Activated CD4-positive, alpha-beta T cell treated with anti-CD3 and anti-CD28 coated beads, Interleukin-2, amount 10 ng/mL, durations not matched to agents 24 days and 14 days (primary cell): Measurements from ENCODE around the gene ABLIM2. TPM values are rescaled to one million over a fixed set of nuclear protein-coding genes. Genes with fewer than 3 reads are reported as not detected.

Experiments used
- DNase-seq: peaks from one replicate; pipeline ENCODE4 v3.0.0; 2022
- H3K27ac Mint-ChIP-seq: one replicate; pipeline ENCODE4 v1.8.0; 2022; ENCODE audit warnings: mild to moderate bottlenecking, mixed read lengths
- H3K27me3 Mint-ChIP-seq: one replicate; pipeline ENCODE4 v1.8.0; 2022; ENCODE audit warnings: mixed read lengths
- H3K36me3 Mint-ChIP-seq: one replicate; pipeline ENCODE4 v1.8.0; 2022; ENCODE audit warnings: low read depth, mild to moderate bottlenecking, mixed read lengths
- H3K4me1 Mint-ChIP-seq: one replicate; pipeline ENCODE4 v1.8.0; 2021; ENCODE audit warnings: mixed read lengths
- H3K4me3 Mint-ChIP-seq: one replicate; pipeline ENCODE4 v1.8.0; 2022; ENCODE audit warnings: mild to moderate bottlenecking, moderate library complexity, mixed read lengths
- H3K9me3 Mint-ChIP-seq: one replicate; pipeline ENCODE4 v1.8.0; 2021; ENCODE audit warnings: mixed read lengths
- intact Hi-C: fragments of 100-400 bp; cut with micrococcal nuclease; formaldehyde crosslinking; loops from one replicate; pipeline ENCODE4 v1.15.1; 2023
- total RNA-seq: library from RNA; stranded (reverse); gene quantifications from 2 replicates; pipeline ENCODE4 v1.2.3, GENCODE V29; 2022

ABLIM2 gene
- total RNA-seq, 1 donor from 2014 or later, result 0.63 TPM

- Mint-ChIP-seq H3K27ac (no peak overlapping the region), H3K4me3 (no peak overlapping the region), H3K27me3 (peaks cover 5% of the 10 kb centered on the region), H3K36me3 (no peaks in the 10 kb centered on the region), H3K4me1 (no peaks in the 10 kb centered on the region), H3K9me3 (no peaks in the 10 kb centered on the region)
- intact Hi-C loops, result no loop called here
- DNase-seq, result no peak
Measured at GRCh38 chr4:8081621-8082516, 76.7 kb downstream of the ABLIM2 start.

GRCh38 chr4:8081171-8081570 lies 77.4 kb downstream of the ABLIM2 start:
- intact Hi-C loops, result no loop called here
- no peak overlapping the region for H3K4me3 Mint-ChIP-seq
- no peaks in the 10 kb centered on the region for H3K4me1 Mint-ChIP-seq
- peaks cover 5% of the 10 kb centered on the region for H3K27me3 Mint-ChIP-seq
- DNase-seq, result no peak
- no peaks in the 10 kb centered on the region for H3K9me3 Mint-ChIP-seq
- H3K27ac Mint-ChIP-seq, result no peak overlapping the region
- H3K36me3 Mint-ChIP-seq, result no peaks in the 10 kb centered on the region

DNA sequence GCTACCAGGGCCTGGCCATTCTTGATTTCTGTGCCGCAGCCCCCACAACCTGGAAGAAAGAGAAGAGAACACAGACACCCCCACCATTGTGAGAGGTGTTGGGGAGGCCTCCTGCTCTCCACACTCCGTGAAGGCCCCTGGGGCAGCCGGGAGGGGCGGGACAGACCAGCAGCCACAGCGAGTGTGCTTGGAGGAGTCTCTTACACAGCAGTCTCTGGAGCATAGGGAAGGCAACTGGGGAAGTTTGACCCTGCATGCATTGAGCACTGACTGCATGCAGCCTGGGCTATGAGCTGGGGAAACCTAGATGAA lies 77.9 kb downstream of the ABLIM2 start:
- H3K4me3 Mint-ChIP-seq, result no peak overlapping the region
- H3K9me3 Mint-ChIP-seq, result no peaks in the 10 kb centered on the region
- H3K4me1 Mint-ChIP-seq, result no peaks in the 10 kb centered on the region
- intact Hi-C loops, result no loop called here
- H3K36me3 Mint-ChIP-seq, result no peaks in the 10 kb centered on the region
- no peak for DNase-seq
- peaks cover 5% of the 10 kb centered on the region for H3K27me3 Mint-ChIP-seq
- no peak overlapping the region for H3K27ac Mint-ChIP-seq

- intact Hi-C loops, result no loop called here
Measured at GRCh38 chr4:8079916-8080753, 78.5 kb downstream of the ABLIM2 start.

GRCh38 chr4:8079031-8079885 lies 79.4 kb downstream of the ABLIM2 start:
- Mint-ChIP-seq H3K9me3 (no peaks in the 10 kb centered on the region), H3K27ac (no peak overlapping the region), H3K4me1 (no peaks in the 10 kb centered on the region), H3K36me3 (no peaks in the 10 kb centered on the region), H3K27me3 (peaks cover 5% of the 10 kb centered on the region), H3K4me3 (no peak overlapping the region)
- intact Hi-C loops, result no loop called here
- no peak for DNase-seq

More at GRCh38 chr4:8079916-8080753, 78.5 kb downstream of the ABLIM2 start:
- Mint-ChIP-seq H3K36me3 (no peaks in the 10 kb centered on the region), H3K9me3 (no peaks in the 10 kb centered on the region), H3K4me1 (no peaks in the 10 kb centered on the region), H3K27ac (no peak overlapping the region), H3K27me3 (peaks cover 5% of the 10 kb centered on the region), H3K4me3 (no peak overlapping the region)
- DNase-seq, result no peak

DNA sequence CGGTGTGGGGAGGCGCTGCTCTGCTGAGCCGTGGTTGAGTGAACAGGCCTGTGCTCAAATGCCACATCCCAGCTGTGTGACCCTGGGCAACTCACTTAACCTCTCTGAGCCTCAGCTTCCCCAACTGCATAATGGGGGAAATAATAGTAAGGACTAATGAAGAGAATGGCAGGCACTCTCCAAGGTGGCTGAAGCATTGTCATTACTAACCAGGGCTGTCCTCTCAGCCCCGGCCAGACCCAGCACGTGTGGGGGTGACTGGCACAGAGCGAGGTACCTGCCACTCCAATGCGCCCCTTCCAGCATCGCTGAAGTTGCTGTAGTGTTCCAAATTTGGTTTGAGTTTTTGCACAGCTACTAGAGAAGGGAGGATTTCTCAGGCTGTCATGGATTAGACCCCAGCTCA lies 80.0 kb downstream of the ABLIM2 start:
- H3K4me1 Mint-ChIP-seq, result no peaks in the 10 kb centered on the region
- peaks cover 5% of the 10 kb centered on the region for H3K27me3 Mint-ChIP-seq
- DNase-seq, result no peak
- H3K27ac Mint-ChIP-seq, result no peak overlapping the region
- H3K4me3 Mint-ChIP-seq, result no peak overlapping the region
- no peaks in the 10 kb centered on the region for H3K36me3 Mint-ChIP-seq
- H3K9me3 Mint-ChIP-seq, result no peaks in the 10 kb centered on the region
- intact Hi-C loops, result no loop called here

GRCh38 chr4:8078109-8078494 lies 80.5 kb downstream of the ABLIM2 start:
- no peaks in the 10 kb centered on the region for H3K4me1 Mint-ChIP-seq
- DNase-seq, result no peak
- H3K27me3 Mint-ChIP-seq, result peaks cover 5% of the 10 kb centered on the region
- H3K4me3 Mint-ChIP-seq, result no peak overlapping the region
- H3K9me3 Mint-ChIP-seq, result no peaks in the 10 kb centered on the region
- no peak overlapping the region for H3K27ac Mint-ChIP-seq
- H3K36me3 Mint-ChIP-seq, result no peaks in the 10 kb centered on the region
- intact Hi-C loops, result no loop called here

DNA sequence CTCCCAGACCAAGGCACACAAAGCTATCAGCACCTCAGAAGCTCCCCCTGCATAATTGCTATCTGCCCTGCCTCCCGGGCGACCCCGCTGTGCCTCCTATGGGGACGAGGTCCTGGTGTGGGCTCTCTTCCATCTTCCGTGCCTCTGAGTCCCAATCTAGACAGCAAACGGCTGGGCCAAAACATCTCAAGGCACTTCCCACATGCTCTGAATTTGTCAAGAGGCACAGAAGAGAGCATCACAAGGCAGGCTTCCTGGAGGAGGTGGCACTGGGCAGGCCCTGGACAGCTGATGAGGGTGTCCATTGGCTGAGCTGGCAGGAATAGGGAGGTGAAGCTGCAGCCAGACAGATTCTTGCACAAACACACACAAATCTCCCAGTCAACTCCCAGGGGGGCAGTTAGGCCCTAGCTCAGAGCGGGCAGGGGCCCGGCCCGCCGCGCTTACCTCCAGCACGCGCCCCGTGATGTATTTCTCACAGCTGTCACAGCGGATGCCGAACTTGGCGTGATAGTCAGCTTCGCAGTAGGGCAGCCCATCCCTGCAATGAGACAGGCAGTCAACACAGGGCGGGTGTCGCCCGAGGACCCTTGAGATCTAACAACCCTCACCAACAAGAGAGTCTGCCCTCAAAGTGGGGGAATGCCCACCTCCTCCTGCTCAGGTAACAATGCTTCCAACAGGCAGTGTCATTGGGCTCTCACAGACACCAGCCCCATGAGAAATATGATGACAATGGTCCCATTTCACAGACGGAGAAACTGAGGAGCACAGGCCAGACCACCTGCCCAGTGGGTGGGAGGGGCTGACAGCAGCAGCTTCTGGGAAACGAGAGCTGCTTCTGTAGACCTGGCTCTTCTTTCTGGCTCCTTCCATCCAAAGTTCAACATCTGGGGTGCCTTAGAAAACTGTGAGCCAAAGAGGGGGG lies 81.2 kb downstream of the ABLIM2 start:
- Mint-ChIP-seq H3K9me3 (no peaks in the 10 kb centered on the region), H3K27me3 (peaks cover 8% of the 10 kb centered on the region), H3K27ac (no peak overlapping the region), H3K4me3 (no peak overlapping the region), H3K4me1 (no peaks in the 10 kb centered on the region), H3K36me3 (no peaks in the 10 kb centered on the region)
- intact Hi-C loops, result no loop called here
- DNase-seq, result no peak

DNA sequence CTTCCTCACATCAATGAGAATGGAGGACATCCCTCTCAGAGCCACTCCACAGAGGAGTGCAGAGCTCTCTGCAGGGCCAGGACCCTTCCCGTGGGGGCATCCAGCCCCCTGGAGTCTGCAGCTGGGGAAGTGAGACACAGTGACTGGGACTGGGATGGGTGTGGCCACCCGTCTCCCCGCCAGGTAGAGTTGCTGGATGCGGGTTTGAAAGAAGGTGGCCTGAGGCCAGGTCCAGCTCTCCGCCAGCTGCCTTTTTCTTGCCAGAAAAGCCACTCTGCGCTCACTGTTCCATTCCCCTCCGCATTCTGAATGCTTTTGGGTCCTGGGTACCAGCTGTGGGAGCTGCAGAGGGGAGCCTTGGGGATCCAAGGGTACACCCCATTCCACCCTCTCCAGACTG lies 82.6 kb downstream of the ABLIM2 start:
- H3K27ac Mint-ChIP-seq, result no peak overlapping the region
- intact Hi-C loops, result no loop called here
- no peaks in the 10 kb centered on the region for H3K9me3 Mint-ChIP-seq

GRCh38 chr4:8073206-8073863 lies 85.3 kb downstream of the ABLIM2 start:
- H3K36me3 Mint-ChIP-seq, result no peaks in the 10 kb centered on the region
- no peak overlapping the region for H3K4me3 Mint-ChIP-seq
- peaks cover 3% of the 10 kb centered on the region for H3K27me3 Mint-ChIP-seq
- no peak for DNase-seq
- no peaks in the 10 kb centered on the region for H3K9me3 Mint-ChIP-seq
- intact Hi-C loops, result no loop called here
- H3K4me1 Mint-ChIP-seq, result no peaks in the 10 kb centered on the region
- no peak overlapping the region for H3K27ac Mint-ChIP-seq

More for the DNA sequence above, 82.6 kb downstream of the ABLIM2 start:
- Mint-ChIP-seq H3K4me3 (no peak overlapping the region), H3K36me3 (no peaks in the 10 kb centered on the region), H3K27me3 (peaks cover 8% of the 10 kb centered on the region), H3K4me1 (no peaks in the 10 kb centered on the region)
- no peak for DNase-seq

- intact Hi-C loops, result no loop called here
- Mint-ChIP-seq H3K4me1 (no peaks in the 10 kb centered on the region), H3K4me3 (no peak overlapping the region), H3K36me3 (no peaks in the 10 kb centered on the region), H3K27ac (no peak overlapping the region), H3K27me3 (peaks cover 3% of the 10 kb centered on the region), H3K9me3 (no peaks in the 10 kb centered on the region)
- no peak for DNase-seq
Measured at GRCh38 chr4:8072235-8072968, 86.2 kb downstream of the ABLIM2 start.

GRCh38 chr4:8071766-8072165 lies 86.8 kb downstream of the ABLIM2 start:
- peaks cover 3% of the 10 kb centered on the region for H3K27me3 Mint-ChIP-seq
- H3K36me3 Mint-ChIP-seq, result no peaks in the 10 kb centered on the region
- intact Hi-C loops, result no loop called here
- H3K9me3 Mint-ChIP-seq, result no peaks in the 10 kb centered on the region
- H3K27ac Mint-ChIP-seq, result no peak overlapping the region
- no peak overlapping the region for H3K4me3 Mint-ChIP-seq
- no peaks in the 10 kb centered on the region for H3K4me1 Mint-ChIP-seq
- no peak for DNase-seq
